ENCODE measurements around the gene ADM2. TPM values are rescaled to one million over a fixed set of nuclear protein-coding genes. Genes with fewer than 3 reads are reported as not detected.

Gene ADM2
- polyA plus RNA-seq, 1 of the 3 experiments (the other 2 are of a cell fraction), result 0.61 TPM

GRCh38 chr22:50522208-50522805 is 41.0 kb downstream of the ADM2 start:
- Histone ChIP-seq H3K79me2 (ENCODE audit: insufficient read depth) (peaks cover 18% of the 10 kb centered on the region), H3K4me3 (ENCODE audit: low read depth in 2 of 2, low read length in 1 of 2) (no peak overlapping the region), H3K9ac (no peak overlapping the region), H3K27ac (ENCODE audit: low read depth in 2 of 2, low read length in 1 of 2) (no peak overlapping the region), H3K9me3 (no peaks in the 10 kb centered on the region), H3K36me3 (replicated peaks in 1 of 2; ENCODE audit: control insufficient read depth in 1 of 2, insufficient read depth in 2 of 2, low read length in 1 of 2) (peaks cover 7 to 50% of the 10 kb centered on the region in 2 experiments), H3K27me3 (ENCODE audit: insufficient read depth) (no peaks in the 10 kb centered on the region), H3K4me1 (ENCODE audit: control insufficient read depth in 1 of 2, insufficient read depth in 2 of 2, low read depth in 1 of 2, low read length in 1 of 2) (peaks cover 7 to 22% of the 10 kb centered on the region in 2 experiments; a peak in 2 of 4 replicates), H3K4me2 (no peak overlapping the region), H4K20me1 (ENCODE audit: insufficient read depth) (peaks cover 8% of the 10 kb centered on the region; the same call in 1 of the 2 replicates), H3K9me2 (no peaks in the 10 kb centered on the region), H2AFZ (ENCODE audit: low read depth) (no peak overlapping the region), H3F3A (replicated peaks; ENCODE audit: insufficient read depth) (peaks cover 8% of the 10 kb centered on the region)
- CTCF ChIA-PET, result interaction anchor here (2.5 kb wide), 1 partner anchor 24 kb away, joined by 6 read pairs; no protein-coding TSS in a partner anchor
- no peak for DNase-seq
- WGBS (ENCODE audit: low lambda C conversion rate), result 91% methylated on average over 3 of the region's 15 CpGs
- TF ChIP-seq GABPA (IDR thresholded peaks at IDR 0.05; ENCODE audit: low read depth) (no peak), MXI1 (IDR thresholded peaks at IDR 0.05; ENCODE audit: low read depth, low read length) (no peak), PBX3 (IDR thresholded peaks at IDR 0.05) (no peak), SMC3 (IDR thresholded peaks at IDR 0.05; ENCODE audit: low read depth, low read length) (no peak), FOSL2 (IDR thresholded peaks at IDR 0.05; ENCODE audit: borderline replicate concordance, low read depth) (no peak), RXRA (IDR thresholded peaks at IDR 0.05; ENCODE audit: borderline replicate concordance, low read depth) (no peak), USF1 (IDR thresholded peaks at IDR 0.05; ENCODE audit: borderline replicate concordance, low read depth) (no peak), MEF2A (IDR thresholded peaks at IDR 0.05; ENCODE audit: borderline replicate concordance, low read depth) (no peak)
- POLR2A ChIA-PET, result no interaction called here

GRCh38 chr22:50522806-50523438 is 41.6 kb downstream of the ADM2 start:
- Histone ChIP-seq H3K4me3 (ENCODE audit: low read depth in 2 of 2, low read length in 1 of 2) (no peak overlapping the region), H3K9me2 (no peaks in the 10 kb centered on the region), H3K4me2 (no peak overlapping the region), H4K20me1 (ENCODE audit: insufficient read depth) (peaks cover 8% of the 10 kb centered on the region; the same call in 1 of the 2 replicates), H3K79me2 (ENCODE audit: insufficient read depth) (peaks cover 18% of the 10 kb centered on the region), H3K4me1 (ENCODE audit: control insufficient read depth in 1 of 2, insufficient read depth in 2 of 2, low read depth in 1 of 2, low read length in 1 of 2) (peaks cover 7 to 24% of the 10 kb centered on the region in 2 experiments; a peak in 2 of 4 replicates), H2AFZ (ENCODE audit: low read depth) (no peak overlapping the region), H3K36me3 (replicated peaks in 1 of 2; ENCODE audit: control insufficient read depth in 1 of 2, insufficient read depth in 2 of 2, low read length in 1 of 2) (peaks cover 7 to 44% of the 10 kb centered on the region in 2 experiments), H3K27me3 (ENCODE audit: insufficient read depth) (no peaks in the 10 kb centered on the region), H3K9me3 (no peaks in the 10 kb centered on the region), H3F3A (replicated peaks; ENCODE audit: insufficient read depth) (peaks cover 11% of the 10 kb centered on the region), H3K27ac (ENCODE audit: low read depth in 2 of 2, low read length in 1 of 2) (no peak overlapping the region), H3K9ac (no peak overlapping the region)
- WGBS (ENCODE audit: low lambda C conversion rate), result 80% methylated on average over 3 of the region's 22 CpGs
- ChIA-PET POLR2A (no interaction called here), CTCF (interaction anchor here (2.5 to 3.4 kb wide), 2 partner anchors 25 to 42 kb away, joined by 6 to 53 read pairs; partner anchors contain the start of gene SYCE3)
- DNase-seq, result no peak
- TF ChIP-seq NRF1 (IDR thresholded peaks at IDR 0.05; ENCODE audit: low read depth, low read length) (no peak), CTCF (IDR thresholded peaks at IDR 0.05) (no peak), EZH2phosphoT487 (IDR thresholded peaks at IDR 0.05; ENCODE audit: borderline replicate concordance, low read depth) (no peak), USF1 (IDR thresholded peaks at IDR 0.05; ENCODE audit: borderline replicate concordance, low read depth) (no peak), TCF12 (IDR thresholded peaks at IDR 0.05) (no peak), REST (IDR thresholded peaks at IDR 0.05; ENCODE audit: low read depth, low read length) (no peak), SMC3 (IDR thresholded peaks at IDR 0.05; ENCODE audit: low read depth, low read length) (no peak), MAX (IDR thresholded peaks at IDR 0.05; ENCODE audit: low read depth) (no peak)

All from SK-N-SH (cell line).